NCI-H2029 (cell line): ENCODE data around the gene CLASRP.
"Not testable (repeated sequence)": the region's sequence is repeated elsewhere in the genome, so short reads cannot be mapped to it uniquely, and the experiment has no call there.

Source experiments
- DNase-seq: peaks from one replicate; lab custom pipeline; 2025; lab: John Stamatoyannopoulos, UW

CLASRP gene, protein sequence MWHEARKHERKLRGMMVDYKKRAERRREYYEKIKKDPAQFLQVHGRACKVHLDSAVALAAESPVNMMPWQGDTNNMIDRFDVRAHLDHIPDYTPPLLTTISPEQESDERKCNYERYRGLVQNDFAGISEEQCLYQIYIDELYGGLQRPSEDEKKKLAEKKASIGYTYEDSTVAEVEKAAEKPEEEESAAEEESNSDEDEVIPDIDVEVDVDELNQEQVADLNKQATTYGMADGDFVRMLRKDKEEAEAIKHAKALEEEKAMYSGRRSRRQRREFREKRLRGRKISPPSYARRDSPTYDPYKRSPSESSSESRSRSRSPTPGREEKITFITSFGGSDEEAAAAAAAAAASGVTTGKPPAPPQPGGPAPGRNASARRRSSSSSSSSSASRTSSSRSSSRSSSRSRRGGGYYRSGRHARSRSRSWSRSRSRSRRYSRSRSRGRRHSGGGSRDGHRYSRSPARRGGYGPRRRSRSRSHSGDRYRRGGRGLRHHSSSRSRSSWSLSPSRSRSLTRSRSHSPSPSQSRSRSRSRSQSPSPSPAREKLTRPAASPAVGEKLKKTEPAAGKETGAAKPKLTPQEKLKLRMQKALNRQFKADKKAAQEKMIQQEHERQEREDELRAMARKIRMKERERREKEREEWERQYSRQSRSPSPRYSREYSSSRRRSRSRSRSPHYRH

DNA sequence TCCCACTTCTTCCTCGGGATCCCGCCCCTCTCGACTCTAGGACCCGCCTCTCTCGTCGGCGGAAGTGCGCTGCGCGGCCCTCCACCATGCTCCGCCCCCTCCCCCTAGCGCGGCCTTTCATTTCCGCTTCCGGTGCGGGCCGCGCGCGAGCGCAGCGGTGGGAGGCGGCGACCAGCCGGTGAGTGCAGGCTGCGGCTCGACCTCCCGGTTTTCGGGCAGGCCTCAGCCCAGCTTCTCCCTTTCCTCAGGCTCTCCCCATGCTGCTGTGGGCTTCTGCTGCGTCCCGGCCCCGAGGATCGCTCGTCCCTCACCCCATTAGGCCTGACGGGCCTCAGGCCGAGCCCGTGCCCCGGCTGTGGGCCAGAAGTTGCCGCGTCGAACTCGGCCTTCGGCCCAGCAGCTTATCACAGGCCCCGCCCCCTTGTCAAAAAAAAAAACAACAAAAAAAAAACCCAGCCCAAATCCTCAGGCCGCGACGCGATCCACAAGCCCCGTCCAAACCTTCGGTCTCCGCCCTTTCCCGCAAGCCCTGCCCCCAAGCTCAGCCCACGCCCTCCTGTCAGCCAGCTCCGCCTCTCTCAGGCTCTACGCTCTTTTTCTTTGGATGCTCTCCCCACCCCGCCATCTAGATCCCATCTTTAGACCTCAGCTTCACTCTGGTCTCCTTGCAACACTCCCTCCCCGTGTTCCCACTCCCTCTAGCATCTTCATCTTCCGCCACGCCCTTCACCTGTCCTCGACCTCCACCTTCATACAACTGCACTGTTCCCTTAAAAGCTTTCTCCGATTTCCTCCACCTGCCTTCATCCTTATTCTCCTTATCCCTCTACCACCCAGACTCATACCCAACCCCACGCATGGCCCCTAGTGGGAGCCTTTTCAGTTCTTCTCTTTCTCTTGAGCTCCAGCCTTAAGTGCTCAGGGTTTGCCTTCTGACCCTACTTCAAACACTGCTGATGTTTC lies at the start of gene CLASRP:
Gene CLASRP, plus strand, starts transcription at position 115 of the 963 bp plus-strand sequence. CDS start 1,168 bp downstream, outside the sequence.
- peak; percentile 86 for DNase-seq

DNA sequence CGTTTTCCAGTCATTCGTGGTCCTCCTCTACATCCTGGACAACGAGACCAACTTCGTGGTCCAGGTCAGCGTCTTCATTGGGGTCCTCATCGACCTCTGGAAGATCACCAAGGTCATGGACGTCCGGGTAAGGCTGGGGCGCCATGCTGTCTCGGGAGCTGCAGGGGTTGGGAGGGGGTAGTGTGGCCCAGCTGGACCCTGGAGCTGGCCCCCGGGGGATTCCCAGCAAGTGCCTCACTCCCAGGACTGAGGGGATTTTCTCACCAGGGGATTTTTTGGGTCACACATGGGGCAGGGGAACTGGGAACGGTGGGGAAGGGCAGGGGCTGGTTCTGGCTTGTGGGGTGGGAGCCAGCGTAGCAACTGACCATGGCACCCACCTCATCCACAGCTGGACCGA lies 48.4 kb upstream of the CLASRP start:
- DNase-seq, result no peak

DNA sequence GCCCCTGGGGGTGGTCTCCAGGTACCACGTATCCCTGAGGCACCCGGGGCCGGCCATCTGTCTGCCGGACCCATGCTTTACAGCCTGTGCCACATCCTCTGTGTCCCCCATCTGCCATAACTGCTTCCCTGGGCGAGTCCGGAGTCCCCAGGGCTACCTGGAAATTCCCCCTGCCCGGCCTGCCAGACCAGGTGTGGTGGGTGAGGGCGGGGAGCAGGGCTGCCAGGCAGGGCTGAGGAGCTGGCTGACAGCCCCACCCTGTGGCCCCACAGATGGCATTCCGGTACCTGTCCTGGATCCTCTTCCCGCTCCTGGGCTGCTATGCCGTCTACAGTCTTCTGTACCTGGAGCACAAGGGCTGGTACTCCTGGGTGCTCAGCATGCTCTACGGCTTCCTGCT lies 47.9 kb upstream of the CLASRP start:
- DNase-seq, result no peak

DNA sequence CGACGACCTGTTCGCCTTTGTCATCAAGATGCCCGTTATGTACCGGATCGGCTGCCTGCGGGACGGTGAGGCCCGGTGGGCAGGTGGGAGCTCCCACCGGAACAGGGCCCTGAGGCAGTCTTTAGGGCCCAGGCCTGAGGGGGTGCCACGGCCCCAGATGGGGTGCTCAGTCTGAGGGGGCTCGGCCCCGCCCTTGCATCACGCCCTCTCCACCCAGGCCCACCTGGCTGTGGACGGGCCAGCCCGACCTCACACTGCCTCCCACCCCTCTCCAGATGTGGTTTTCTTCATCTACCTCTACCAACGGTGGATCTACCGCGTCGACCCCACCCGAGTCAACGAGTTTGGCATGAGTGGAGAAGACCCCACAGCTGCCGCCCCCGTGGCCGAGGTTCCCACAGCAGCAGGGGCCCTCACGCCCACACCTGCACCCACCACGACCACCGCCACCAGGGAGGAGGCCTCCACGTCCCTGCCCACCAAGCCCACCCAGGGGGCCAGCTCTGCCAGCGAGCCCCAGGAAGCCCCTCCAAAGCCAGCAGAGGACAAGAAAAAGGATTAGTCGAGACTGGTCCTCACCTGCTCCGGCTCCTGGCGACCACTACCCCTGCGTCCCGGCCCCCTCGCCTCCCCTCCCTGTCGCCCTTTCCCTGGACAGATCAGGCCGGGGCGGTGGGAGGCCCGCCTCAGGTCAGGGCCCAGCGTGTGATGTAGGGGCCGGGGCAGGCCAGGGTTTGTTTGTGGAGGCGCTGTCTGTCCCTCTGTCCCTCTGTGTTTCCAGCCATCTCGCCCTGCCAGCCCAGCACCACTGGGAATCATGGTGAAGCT lies 46.3 kb upstream of the CLASRP start:
- no peak for DNase-seq

DNA sequence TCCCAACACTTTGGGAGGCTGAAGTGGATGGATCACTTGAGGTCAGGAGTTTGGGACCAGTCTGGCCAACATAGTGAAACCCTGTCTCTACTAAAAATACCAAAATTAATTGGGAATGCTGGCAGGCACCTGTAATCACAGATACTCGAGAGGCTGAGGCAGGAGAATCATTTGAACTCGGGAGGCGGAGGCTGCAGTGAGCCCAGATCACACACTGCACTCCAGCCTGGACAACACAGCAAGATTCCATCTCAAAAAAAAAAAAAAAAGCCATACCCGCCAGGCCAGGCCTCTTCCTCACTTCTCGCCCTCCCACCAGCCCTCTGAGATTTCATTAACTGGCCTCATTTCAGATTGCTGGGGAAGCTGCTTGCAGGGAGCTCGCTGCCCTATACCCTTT lies 45.3 kb upstream of the CLASRP start:
- DNase-seq, result no peak

DNA sequence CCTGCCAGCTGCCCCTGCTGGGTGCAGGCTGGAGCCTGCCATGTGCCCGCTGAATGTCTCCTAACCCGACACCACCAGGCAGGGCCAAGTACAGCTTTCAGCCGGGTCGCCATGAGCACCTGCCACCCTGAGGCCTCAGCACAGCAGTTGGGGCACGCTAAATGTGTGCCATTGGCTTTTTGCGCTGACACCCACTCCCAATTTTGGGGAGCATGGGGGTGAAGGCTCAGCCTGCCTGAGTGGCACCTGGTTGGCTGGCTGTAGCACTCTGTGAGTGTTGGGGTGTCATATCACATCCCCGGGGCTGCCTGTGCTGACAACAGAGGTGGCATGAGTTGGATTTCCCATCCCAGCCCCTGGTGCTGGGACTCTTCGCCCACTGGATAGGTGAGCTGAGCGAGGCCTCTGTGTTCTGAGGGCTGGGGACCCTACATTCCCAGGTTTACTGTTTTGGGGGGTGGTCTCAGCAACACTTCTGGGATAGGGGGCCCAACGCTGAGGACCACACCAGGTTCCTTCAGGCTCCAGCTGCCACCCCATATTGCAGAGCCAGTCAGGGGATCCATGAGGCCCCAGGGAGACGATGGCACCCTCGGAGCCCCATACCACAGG lies 44.8 kb upstream of the CLASRP start:
- no peak for DNase-seq

DNA sequence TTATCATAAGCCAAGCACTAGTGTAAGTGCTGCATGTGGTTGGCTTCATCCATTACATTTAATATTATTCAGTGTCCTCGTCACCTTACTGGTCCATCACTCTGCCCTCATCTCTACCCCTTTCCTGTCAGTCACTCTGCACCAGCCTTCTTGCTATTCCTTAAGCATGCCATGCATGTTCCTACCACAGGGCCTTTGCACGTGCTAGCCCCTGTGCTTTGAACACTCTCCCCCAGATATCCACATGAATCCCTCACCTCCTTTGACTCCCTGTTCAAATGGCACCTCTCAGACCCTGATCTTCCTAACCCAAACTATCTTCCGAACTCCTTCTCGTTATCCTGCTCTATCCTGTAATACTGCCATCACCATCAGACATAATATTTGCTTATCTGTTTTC lies 40.8 kb upstream of the CLASRP start:
- no peak for DNase-seq

DNA sequence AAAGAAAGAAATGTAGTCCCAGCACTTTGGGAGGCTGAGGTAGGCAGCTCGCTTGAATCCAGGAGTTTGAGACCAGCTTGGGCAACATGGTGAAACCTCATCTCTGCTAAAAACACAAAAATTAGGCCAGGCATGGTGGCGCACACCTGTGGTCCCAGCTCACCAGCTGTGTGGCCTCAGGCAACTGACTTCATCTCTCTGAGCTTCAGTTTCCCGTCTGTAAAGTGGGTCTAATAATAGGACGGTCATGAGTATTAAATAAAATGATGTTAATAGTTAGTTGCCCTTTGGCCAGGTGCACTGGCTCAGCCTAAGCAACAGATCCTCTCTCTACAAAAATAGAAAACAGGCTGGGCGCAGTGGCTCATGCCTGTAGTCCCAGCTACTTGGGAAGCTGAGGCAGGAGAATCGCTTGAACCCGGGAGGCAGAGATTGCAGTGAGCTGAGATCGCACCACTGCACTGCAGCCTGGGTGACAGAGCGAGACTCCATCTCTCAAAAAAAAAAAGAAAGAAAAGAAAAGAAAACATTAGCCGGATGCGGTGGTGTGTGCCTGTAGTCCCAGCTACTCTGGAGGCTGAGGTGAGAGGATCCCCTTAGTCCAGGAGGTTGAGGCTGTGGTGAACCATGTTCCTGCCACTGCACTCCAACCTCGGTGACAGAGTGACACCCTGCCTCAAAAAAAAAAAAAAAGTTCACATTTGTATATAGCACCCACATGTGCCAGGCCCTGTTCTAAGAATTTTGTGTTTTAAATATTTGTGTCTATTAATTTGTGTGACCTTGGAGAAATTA lies 39.5 kb upstream of the CLASRP start:
- DNase-seq, result not testable (repeated sequence)

DNA sequence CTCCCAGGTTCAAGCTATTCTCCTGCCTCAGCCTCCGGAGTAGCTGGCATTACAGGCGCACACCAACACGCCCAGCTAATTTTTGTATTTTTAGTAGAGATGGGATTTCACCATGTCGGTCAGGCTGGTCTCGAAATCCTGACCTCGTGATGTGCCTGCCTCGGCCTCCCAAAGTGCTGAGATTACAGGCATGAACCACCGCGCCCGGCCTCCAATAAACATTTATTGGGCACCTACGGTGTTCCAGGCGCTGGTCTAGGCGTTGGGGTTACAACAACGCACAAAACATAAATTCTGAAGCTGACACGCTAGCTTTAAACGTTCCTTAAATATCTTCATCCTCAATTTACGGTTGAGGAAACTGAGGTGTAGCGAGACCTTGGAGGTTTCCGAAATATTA lies 38.2 kb upstream of the CLASRP start:
- DNase-seq, result not testable (repeated sequence)

DNA sequence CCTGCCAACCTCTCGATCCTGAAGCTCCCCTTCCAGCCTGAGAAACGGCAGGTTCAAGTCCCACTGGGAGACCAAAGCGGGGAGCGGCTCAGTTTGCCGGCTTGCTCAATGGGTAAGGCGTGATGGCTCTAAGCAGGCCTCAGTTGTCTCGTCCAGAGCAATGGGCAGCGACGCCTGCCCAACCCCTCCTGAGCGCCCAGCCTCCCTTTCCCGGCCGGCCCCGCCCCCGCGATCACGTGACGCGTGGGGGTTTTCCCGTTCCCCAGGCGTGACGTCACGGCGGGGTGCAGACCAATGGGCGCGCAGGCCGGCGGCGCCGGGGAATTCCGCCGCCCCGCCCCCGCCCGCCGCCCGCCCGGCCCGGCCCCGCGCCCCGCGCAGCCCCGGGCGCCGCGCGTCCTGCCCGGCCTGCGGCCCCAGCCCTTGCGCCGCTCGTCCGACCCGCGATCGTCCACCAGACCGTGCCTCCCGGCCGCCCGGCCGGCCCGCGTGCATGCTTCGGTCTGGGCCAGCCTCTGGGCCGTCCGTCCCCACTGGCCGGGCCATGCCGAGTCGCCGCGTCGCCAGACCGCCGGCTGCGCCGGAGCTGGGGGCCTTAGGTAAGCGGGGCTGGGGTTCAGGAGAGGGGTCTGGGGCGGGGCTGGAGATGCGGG lies 37.6 kb upstream of the CLASRP start, which contains the start of gene RELB:
Gene RELB, plus strand, starts transcription at position 378 of the 653 bp plus-strand sequence. Its CDS starts 116 bp downstream, at position 494.
- DNase-seq, result peak; percentile 79

DNA sequence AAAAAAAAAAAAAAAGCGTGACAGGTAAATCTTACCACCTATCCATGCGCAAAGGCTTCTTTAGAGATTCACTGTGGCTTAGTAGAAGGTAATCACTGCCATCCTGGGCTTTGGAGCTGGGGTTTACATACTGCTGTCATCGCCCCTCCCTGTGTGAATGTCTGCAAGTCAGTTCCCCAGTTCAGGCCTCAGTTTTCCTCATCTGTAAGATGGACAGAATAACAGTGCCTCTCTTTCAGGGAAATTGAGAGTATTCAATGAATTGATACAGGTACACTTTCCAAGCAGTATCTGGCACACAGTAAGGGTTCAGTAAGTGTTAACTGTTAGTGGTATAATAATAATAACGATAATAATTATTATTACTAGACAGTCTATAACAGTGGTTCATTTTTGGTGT lies 35.4 kb upstream of the CLASRP start:
- DNase-seq, result no peak

DNA sequence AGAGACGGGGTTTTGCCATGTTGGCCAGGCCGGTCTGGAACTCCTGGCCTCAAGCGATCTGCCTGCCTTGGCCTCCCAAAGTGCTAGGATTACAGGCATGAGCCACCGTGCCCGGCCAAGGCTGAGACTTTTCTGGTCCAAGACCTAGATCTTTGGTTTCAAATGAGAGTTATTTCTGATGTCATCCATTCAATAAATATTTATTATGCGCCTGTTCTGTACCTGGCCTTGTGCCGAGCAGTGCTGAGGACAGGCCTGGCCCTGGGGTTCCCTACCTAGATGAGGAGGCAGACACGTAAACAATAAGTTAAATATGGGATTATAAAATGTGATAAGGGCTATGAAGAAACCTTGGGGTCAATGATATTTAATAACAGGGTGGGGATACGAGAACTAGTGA lies 33.1 kb upstream of the CLASRP start:
- DNase-seq, result no peak

DNA sequence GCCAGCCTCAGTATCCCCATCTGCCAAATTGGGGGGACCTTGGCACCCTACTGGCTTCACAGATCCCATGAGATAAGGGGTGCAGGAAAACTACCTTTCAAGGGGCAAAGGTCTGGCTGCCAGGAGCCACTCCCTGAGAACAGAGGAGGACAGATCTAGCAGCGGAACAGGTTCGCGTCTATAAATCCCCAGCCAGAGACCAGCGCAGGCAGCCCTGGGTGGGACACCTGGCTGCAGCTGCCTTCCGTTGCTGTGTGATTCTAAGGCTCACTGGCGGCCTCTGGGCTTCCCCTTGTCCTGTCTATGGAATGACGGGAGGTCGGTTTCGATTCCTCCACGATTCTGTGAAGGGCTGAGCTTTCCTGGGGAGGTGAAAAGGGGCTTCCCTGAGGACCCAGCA lies 30.3 kb upstream of the CLASRP start:
- DNase-seq, result no peak

DNA sequence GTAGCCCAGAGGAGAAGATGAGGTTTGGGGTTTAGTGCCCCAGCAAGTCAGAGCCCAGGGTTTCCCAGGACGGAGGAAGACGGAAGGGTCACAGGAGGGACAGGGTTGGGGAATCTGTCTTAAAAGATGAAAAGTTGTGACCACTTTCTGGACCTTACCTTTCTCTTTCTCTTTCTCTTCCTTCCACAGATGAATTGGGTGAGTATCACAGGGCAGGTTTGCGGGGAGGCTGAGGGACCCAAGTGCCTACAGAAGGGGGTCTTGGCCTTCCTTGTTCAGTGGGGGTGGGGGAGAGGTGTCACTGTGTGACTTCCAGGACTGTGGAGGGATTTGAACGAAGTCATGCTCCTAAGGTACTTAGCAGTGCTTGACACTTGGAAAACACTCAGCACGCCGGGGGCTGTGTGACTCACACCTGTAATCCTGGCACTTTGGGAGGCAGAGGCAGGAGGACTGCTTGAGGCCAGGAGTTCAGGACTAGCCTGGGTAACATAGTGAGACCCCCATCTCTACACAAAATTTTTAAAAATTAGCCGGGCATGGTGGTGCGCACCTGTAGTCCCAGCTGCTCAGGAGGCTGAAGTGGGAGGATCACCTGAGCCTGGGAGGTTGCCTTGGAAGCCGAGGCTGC lies 29.1 kb upstream of the CLASRP start:
- DNase-seq, result no peak

DNA sequence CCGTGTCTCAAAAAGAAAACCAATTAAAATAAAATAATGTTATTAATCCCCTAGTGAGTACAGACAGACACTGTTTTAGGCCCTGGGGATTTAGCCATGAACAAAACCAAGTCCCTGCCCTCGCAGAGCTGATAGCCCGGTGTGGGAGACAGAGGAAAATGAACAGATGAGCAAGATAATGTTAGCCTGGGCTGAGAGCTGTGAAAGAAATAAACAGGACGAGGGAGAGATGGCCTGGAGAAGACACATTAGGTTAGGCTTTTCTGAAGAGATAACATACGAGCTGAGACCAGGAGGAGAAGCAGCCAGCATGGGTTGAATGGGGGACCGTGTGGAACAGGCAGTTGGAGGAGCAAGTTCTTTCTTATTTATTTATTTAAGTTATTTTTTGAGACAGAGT lies 28.5 kb upstream of the CLASRP start:
- no peak for DNase-seq

DNA sequence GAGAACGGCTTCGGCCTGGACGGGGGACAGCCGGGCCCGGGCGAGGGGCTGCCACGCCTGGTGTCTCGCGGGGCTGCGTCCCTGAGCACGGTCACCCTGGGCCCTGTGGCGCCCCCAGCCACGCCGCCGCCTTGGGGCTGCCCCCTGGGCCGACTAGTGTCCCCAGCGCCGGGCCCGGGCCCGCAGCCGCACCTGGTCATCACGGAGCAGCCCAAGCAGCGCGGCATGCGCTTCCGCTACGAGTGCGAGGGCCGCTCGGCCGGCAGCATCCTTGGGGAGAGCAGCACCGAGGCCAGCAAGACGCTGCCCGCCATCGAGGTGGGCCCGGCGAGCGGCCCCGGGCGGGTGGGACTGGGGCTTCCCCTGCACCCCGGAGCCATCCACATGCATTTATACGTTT lies 26.9 kb upstream of the CLASRP start:
- DNase-seq, result no peak

DNA sequence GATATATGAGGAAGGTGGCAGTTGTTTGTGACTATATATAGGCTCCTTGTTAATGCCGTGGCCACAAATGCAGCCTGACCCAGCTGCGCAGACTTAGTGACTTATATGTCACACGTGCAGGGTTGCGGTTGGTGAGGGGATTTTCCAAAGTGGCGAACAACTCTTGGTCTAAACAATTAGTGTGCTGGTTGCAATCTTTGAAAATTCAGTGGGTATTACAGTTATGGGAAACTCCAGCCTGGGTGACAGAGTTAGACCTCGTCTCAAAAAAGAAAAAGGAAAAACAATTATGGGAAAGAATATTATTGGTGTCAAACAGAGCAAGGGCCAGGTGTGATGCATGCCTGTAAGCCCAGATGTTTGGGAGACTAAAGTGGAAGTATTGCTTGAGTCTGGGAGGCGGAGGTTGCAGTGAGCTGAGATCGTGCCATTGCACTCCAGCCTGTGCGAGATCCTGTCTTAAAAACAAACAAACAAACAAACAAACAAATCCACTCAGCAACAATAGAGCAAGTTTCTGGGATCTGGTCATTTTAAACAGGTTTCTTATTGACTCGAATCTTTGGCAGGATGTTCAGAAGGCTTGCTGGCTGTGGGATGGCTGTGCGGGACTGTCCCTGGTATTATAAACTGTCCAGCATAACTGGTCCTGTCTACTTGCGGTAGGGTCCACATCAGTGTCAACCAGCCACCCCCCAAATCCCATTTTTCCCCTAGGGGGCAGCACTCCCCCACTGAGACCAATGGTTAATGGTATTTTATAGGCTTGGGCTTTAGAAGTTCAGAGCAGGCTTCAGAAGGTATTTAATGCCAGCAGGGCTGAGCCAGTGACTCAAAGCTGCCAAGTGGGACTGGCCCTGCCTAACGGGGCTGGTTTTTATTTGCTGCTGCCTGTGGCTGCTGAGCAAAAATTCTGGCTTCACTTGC lies 22.2 kb upstream of the CLASRP start:
- DNase-seq, result peak; percentile 44

DNA sequence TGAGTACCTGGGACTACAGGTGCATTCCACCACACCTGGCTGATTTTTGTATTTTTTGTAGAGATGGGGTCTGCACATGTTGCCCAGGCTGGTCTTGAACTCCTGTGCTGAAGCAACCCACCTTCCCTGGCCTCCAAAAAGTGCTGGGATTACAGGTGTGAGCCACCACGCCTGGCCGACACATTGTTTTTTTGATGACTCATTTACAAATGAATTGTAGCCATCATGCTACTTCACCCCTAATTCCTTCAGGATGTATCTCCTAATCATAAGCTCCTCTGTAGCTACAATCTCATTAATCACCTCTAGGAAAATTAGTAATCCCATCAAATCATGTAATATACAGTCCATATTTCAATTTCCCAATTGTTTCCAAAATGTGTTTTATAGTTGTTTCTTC lies 19.7 kb upstream of the CLASRP start:
- no peak for DNase-seq
